Measurements from ENCODE around the gene ARRB1.
"Not testable (repeated sequence)": the region's sequence is repeated elsewhere in the genome, so short reads cannot be mapped to it uniquely, and the experiment has no call there.

Gene ARRB1

GRCh38 chr11:75320643-75321042 is 30.8 kb downstream of the ARRB1 start:
- FAIRE-seq: no peak

- no peak for FAIRE-seq
Measured at GRCh38 chr11:75320046-75320618, 31.3 kb downstream of the ARRB1 start.

GRCh38 chr11:75319035-75319877 is 32.2 kb downstream of the ARRB1 start:
- FAIRE-seq: no peak

DNA sequence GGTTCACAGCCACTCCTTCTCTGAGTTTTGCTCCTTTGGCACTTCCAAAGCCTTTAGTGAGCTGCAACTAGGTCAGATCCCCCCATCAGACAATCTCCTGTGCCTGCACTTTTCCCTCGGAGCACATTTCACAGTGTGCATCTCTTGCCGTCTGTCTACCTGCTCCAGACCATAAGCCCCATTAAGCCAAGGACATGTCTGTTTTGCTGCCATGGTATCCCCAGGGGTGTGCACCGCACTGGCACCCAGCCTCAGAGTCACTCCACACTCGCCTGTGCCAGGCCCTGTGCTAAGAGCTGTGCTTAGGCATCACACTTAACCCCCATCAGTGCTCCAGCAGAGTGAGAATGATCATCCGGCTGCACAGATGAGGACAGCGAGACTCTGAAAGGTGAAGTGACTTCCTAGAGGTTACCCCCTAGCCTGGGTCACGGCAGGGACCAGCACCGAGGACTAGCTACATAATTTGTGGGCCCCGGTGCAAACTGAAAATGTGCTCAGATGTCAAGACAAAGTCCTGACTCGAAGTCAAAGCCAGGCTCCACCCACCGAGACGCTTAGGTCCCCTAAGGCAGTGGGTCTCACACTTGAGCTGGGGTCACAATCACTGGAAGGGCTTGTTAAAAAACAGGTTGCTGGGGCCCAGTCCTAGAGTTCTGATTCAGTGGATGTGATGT is 33.9 kb downstream of the ARRB1 start:
- FAIRE-seq: no peak

DNA sequence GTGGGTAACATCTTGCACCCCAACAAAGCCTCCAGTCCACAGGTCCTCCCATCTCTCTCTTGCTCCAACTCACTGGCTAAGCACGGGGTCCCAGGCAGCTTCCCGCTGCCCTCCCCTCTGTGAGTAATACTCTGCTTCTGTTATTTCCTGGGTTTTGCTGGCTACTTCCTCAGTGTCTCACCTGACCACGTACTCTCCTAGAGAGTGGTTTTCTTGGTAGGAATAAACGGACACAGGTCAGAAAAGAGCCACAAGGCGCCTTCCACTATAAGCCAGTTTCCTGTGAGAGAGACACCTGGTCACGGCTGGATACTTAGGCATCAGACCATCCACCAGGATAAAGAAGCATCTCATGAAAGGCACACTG is 36.0 kb downstream of the ARRB1 start:
- FAIRE-seq: no peak

DNA sequence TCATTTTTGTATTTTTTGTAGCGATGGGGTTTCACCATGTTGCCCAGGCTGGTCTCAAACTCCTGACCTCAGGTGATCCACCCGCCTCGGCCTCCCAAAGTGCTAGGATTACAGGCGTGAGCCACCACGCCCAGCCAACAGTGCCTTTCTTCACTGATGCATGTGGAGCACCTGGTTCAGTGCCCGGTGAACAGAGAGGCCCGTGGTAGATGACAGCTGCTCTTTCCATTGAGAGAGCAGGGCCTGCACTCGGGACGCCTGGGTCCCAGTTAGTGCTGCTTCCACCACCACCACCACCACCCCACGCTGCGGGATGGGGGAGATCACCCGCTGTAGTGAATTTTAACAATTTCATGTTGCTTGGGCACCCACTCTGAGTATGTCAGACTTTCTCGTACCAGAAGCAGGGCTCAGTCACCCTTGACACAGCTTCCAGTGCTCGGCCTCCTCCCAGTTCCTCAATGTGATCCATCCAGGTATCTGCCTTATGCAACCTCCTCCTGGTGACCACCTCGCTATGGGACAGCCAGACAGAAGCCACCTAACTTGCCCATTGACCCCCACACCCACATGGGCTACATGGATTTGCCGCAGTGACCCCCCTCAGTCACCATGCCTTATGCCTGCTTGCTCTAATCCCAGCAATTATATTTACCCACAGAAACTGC is 36.6 kb downstream of the ARRB1 start:
- FAIRE-seq: no peak

DNA sequence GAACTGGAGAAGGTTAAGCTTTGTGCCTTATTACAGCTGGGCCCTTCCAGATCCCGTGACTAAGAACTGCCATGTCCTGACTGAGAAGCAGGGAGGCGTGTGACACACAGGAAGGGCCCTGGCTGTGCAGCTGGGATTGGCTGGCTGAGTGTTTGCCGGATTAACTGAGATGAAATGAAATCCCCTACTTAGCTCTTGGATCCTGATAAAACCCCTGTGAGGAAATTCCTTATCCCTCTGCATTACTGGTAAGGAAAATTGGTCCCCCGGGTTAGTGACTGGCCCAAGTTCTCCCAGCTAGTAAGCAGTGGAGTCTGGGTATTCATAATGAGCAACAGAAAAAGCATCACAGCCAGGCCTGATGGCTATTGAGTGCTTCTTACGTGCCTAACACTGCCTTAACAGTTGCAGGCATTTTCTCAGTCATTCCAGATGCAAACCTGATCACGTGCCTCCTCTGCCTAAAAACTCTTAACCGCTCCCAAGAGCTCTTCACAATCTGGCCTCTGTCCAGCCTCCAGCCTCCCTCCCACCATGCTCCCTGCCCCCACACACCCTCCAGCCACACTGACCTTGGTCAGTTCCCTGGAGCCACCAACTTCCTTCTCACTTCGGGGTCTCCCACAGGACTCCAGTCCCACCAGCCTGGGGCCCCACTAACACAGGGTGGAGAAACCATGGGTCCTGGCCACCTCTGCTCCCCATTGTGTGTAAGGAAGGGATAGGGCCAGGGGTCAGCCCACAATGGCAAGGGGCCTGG is 37.8 kb downstream of the ARRB1 start:
- no peak for FAIRE-seq

DNA sequence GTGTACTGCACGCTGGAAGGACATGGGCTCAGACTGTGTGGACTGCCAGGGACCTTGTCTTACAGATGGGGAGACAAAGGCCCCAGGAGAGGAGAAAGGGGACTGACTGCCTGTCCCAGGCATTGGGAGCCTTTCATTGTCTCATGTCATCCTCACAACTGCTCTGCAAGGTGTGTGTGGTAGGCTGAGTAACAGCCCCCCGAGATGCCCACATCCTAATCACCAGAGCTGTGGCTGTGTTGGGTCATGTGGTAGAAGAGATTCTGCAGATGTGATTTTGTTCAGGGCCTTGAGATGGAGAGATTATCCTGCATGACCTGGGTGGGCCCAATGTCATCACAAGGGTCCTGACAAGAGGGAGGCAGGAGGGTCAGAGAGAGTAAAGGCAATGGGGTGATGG is 39.1 kb downstream of the ARRB1 start:
- no peak for FAIRE-seq

DNA sequence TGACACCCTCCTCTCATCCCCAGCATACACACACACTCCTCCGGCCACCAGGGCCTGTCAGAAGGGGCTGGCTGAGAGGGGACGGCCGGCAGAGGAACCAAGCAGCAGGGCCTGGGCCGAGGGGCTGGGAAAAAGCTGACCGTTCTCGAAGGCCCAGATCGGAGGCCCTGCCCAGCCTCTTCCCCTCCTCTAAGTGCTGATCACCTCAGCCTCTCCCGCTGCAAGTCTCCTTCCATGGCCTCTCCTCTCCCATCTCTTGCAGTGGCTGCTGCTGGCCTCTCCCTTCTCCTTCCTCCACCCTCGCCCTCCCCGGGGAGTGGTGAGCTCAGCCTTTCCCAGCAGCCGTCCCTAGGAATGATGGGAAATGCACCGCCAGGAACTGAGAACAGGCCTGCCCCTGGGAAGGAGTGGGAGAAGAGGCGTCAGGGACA is 39.6 kb downstream of the ARRB1 start:
- FAIRE-seq: no peak

- no peak for FAIRE-seq
Measured at GRCh38 chr11:75308986-75309385, 42.5 kb downstream of the ARRB1 start.

GRCh38 chr11:75308116-75308515 is 43.3 kb downstream of the ARRB1 start:
- FAIRE-seq: no peak

DNA sequence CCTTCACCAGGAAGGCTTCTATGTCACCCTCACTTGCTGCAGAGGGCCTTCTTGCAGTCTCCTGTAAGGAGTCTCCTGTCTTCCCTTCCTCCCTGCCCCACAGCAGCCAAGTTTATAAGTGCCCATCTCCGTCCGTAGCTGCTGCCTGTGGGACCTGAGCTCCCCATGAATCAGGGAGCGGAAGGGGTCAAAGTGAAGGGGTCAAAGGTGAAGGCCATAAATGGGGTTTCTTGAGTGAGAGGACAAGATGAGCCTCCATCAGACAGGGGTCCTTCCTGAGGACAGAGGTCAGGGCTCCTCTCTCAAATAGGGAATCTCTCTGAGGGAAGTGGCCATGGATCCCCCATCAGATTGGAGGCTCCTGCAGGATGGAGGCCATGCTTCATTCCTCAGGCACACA is 44.4 kb downstream of the ARRB1 start:
- FAIRE-seq: no peak

GRCh38 chr11:75306529-75306928 is 44.9 kb downstream of the ARRB1 start:
- FAIRE-seq: no peak

GRCh38 chr11:75305993-75306392 is 45.5 kb downstream of the ARRB1 start:
- no peak for FAIRE-seq

DNA sequence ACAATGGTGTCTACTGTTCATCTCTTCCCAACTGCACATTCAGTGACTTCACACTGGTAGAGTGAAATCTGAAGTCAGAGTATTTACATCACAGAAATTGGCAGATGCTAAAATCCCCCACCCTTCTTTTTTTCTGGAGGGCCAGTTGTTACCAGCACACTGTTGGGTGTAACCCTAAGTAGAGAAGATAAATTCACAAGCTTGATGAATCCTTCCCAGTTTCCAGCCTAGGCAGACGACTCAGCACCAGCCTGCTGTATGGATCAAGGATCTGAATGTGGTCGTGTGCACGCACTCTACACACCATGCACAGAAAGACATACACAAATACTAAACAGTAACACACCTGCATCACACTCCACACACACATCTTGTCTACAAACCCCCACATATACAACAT is 46.0 kb downstream of the ARRB1 start:
- no peak for FAIRE-seq

- FAIRE-seq: not testable (repeated sequence)
Measured at GRCh38 chr11:75304941-75305340, 46.5 kb downstream of the ARRB1 start.

GRCh38 chr11:75303544-75304224 is 47.8 kb downstream of the ARRB1 start:
- FAIRE-seq: no peak

- no peak for FAIRE-seq
Measured at GRCh38 chr11:75302371-75302770, 49.1 kb downstream of the ARRB1 start.

DNA sequence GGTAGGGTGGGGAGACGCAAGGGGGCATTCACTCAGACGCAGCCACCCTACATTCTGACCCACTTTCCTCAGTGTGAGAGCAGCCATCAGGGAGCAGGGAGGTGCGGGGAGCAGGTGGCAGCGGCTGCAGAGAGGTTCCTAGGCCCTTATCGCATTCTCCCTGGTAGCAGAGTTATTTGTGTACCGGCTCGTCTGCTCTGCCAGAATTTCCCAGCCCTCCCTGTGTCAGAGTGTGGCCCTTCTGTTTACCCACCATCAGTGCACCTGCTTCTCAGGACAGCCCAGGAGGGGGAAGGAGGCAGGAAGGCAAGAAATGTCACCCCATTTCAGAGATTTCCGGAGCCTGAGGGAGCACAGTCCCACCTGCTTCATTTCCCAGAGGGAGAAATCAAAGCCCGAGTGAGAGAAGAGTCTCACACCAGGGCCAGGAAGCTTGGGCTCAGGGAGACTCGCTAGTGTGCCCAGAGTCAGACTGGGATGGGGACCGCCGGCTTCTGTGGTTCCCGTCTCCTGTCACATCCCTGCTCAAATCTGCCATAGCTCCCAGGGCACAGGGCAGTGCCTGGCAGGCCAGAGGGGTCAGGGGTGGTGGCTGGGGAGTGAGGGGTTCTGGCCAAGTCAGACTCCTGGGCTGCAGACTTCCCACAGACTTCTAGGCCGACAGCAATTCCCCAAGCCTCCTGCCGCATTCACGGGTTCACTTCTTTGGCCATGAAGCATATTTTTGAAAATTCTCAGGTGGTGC is 49.7 kb downstream of the ARRB1 start:
- no peak for FAIRE-seq

GRCh38 chr11:75301131-75301530 is 50.3 kb downstream of the ARRB1 start:
- FAIRE-seq: no peak

DNA sequence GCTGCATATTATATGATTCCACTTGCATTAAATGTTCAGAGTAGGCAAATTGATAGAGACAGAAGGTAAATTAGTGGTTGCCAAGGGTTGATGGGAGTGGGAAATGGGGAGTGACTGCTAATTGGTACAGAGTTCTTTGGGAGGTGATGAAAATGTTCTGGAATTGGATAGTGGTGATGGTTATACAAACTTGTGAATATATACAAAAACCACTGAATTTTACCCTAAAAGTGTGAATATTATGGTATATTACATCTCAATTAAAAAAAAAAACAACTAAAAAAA is 52.5 kb downstream of the ARRB1 start:
- no peak for FAIRE-seq
